OCI-LY7 (cell line): Measurements from ENCODE around the gene EHMT2. TPM values are rescaled to one million over a fixed set of nuclear protein-coding genes. Genes with fewer than 3 reads are reported as not detected.

ENCODE experiments used
- BruUV-seq: library from RNA; stranded (reverse); fragments of 400-500 nt; replicated peaks from 2 replicates; lab custom pipeline; 2021; lab: Mats Ljungman, UMichigan
- CTCF ChIA-PET: fragments of 300-600 bp; sonication (Branson Sonifier 250); formaldehyde crosslinking; loops from one replicate; lab custom pipeline; 2022; ENCODE audit warnings: antibody characterized with exemption; ENCODE audit not compliant: unreplicated experiment; lab: Charles Lee
- POLR2A ChIA-PET: fragments of 300-600 bp; sonication (Branson Sonifier 250); formaldehyde crosslinking; loops from one replicate; lab custom pipeline; 2022; ENCODE audit warnings: antibody characterized with exemption; lab: Charles Lee
- DNase-seq: peaks from one replicate; pipeline ENCODE4 v3.0.0-alpha.2; 2015; ENCODE audit warnings: low spot score
- H2AFZ ChIP-seq: fragments of 200-600 bp; sonication (generic), shearing (Covaris generic); 2 replicates; pipeline ENCODE4 v1.6.1; 2014; ENCODE audit warnings: mild to moderate bottlenecking, antibody characterized with exemption, low read length, moderate library complexity
- H3K27ac ChIP-seq: fragments of 200-600 bp; sonication (generic); 2 replicates; pipeline ENCODE4 v1.5.1; 2014; ENCODE audit warnings: mixed run types, low read depth, mild to moderate bottlenecking, moderate library complexity, low read length, inconsistent platforms; ENCODE audit not compliant: poor library complexity, severe bottlenecking
- H3K36me3 ChIP-seq: fragments of 200-600 bp; sonication (generic); 2 replicates; pipeline ENCODE4 v1.6.1; 2014; ENCODE audit warnings: mild to moderate bottlenecking, antibody characterized with exemption, low read length, moderate library complexity, mixed read lengths; ENCODE audit not compliant: insufficient read depth
- H3K4me1 ChIP-seq: fragments of 200-600 bp; sonication (generic); 2 replicates; pipeline ENCODE4 v1.5.1; 2014; ENCODE audit warnings: mild to moderate bottlenecking, low read length; ENCODE audit not compliant: insufficient read depth, poor library complexity, severe bottlenecking
- H3K4me2 ChIP-seq: fragments of 200-600 bp; sonication (generic); 2 replicates; pipeline ENCODE4 v1.6.1; 2014; ENCODE audit warnings: mild to moderate bottlenecking, low read length
- H3K4me3 ChIP-seq: fragments of 200-600 bp; sonication (generic); 2 replicates; pipeline ENCODE4 v1.5.1; 2014; ENCODE audit warnings: mild to moderate bottlenecking, low read depth, low read length; ENCODE audit not compliant: poor library complexity, severe bottlenecking
- H3K79me2 ChIP-seq: fragments of 200-600 bp; sonication (generic); 2 replicates; pipeline ENCODE4 v1.6.1; 2016; ENCODE audit warnings: low read depth, mild to moderate bottlenecking, low read length, moderate library complexity, mixed read lengths; ENCODE audit not compliant: insufficient read depth
- H3K9me2 ChIP-seq: fragments of 200-600 bp; sonication (generic); 2 replicates; pipeline ENCODE4 v1.6.1; 2016; ENCODE audit warnings: mild to moderate bottlenecking, low read length, mixed read lengths; ENCODE audit not compliant: insufficient read depth
- H3K9me3 ChIP-seq: fragments of 200-600 bp; sonication (generic); 2 replicates; pipeline ENCODE4 v1.6.1; 2014; ENCODE audit warnings: mild to moderate bottlenecking, mixed run types, low read length, mixed read lengths
- H4K20me1 ChIP-seq: fragments of 200-600 bp; sonication (generic); 2 replicates; pipeline ENCODE4 v1.6.1; 2014; ENCODE audit warnings: mild to moderate bottlenecking, antibody characterized with exemption, low read length, moderate library complexity, mixed read lengths; ENCODE audit not compliant: insufficient read depth
- EZH2phosphoT487 ChIP-seq: fragments of 200-600 bp; sonication (generic); IDR thresholded peaks from 2 replicates; pipeline ENCODE4 v1.6.1; 2018; ENCODE audit warnings: low read depth, borderline replicate concordance, mild to moderate bottlenecking, mixed run types, antibody characterized with exemption, low read length, moderate library complexity, mixed read lengths
- intact Hi-C: fragments of 100-400 bp; cut with micrococcal nuclease; formaldehyde crosslinking; loops from one replicate; pipeline ENCODE4 v1.10.0; 2022; ENCODE audit not compliant: unreplicated experiment
- total RNA-seq, 2 experiments: library from RNA; depleted of rRNA in 1 of 2; stranded (reverse); fragments of >200 nt in 1 of 2; shearing (Covaris generic) in 1 of 2; gene quantifications; 2 replicates each; pipeline ENCODE4 v1.2.3, GENCODE V29; 2014 to 2022
- TF ChIP-seq, protein P1 (sequence below): fragments of 200-600 bp; sonication (generic); conservative IDR thresholded peaks from 2 replicates; pipeline ENCODE4 v1.5.1; 2014; ENCODE audit warnings: mild to moderate bottlenecking, antibody characterized with exemption, low read length, moderate library complexity, mixed read lengths

EHMT2 gene
- total RNA-seq, 2 experiments from 2014 or later, result 49.5 to 76.8 TPM

DNA sequence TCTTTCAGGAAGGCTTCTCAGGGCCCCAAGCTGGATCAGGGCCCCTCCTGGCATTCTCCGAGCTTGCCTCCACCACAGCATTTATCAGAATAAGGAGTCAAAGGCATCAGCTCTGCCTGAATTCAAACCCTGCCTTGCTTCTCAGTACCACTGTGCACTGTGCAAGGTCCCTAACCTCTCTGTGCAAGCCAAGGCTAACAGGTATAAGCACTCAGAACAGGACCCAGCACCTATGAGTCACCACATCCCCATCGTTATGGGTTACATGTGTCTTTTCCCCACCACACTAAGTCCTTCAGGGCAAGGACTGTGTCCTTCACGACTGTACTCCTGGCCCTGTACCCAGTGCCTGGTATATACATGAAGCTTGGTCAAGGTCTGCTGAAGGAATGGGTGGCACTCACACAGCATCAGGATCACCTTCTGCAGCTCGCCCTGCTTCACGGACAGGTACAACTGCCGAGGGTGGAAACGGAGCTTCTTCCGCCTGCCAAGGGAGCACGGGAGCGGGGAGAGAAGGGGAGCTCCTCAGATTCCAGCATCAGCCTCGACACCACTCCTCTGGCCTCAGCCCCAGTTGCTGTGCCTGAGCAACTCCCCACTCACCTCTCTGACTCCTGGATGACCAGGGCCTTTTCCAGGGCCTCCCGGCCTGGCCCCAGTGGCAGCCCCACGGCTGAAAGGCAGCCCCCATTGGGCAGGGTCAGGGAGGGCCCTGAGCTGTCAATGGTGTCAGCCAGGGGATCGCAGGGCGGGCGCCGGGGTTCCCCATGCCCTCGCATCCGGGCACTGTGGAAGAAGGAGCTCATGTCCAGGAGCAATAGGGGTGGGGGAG lies 10.1 kb downstream of the EHMT2 start:
- Histone ChIP-seq H2AFZ (no peak overlapping the region), H3K79me2 (no peaks in the 10 kb centered on the region), H3K36me3 (peaks cover 93% of the 10 kb centered on the region), H3K4me1 (no peaks in the 10 kb centered on the region), H3K4me3 (no peak overlapping the region), H3K9me2 (no peaks in the 10 kb centered on the region), H3K4me2 (no peak overlapping the region), H3K27ac (no peak overlapping the region), H3K9me3 (no peaks in the 10 kb centered on the region), H4K20me1 (no peaks in the 10 kb centered on the region)
- BruUV-seq, result no TSS peak
- CTCF ChIA-PET, result interaction anchor here (0.6 kb wide), 1 partner anchor 642 kb away, joined by 16 read pairs; no protein-coding TSS in a partner anchor
- POLR2A ChIA-PET, result interaction anchor here (0.6 kb wide), 1 partner anchor 24 kb away, joined by 3 read pairs; the partner anchor contains the start of gene NEU1
- intact Hi-C loops, result no loop called here
- DNase-seq, result no peak
- TF ChIP-seq, protein P1, sequence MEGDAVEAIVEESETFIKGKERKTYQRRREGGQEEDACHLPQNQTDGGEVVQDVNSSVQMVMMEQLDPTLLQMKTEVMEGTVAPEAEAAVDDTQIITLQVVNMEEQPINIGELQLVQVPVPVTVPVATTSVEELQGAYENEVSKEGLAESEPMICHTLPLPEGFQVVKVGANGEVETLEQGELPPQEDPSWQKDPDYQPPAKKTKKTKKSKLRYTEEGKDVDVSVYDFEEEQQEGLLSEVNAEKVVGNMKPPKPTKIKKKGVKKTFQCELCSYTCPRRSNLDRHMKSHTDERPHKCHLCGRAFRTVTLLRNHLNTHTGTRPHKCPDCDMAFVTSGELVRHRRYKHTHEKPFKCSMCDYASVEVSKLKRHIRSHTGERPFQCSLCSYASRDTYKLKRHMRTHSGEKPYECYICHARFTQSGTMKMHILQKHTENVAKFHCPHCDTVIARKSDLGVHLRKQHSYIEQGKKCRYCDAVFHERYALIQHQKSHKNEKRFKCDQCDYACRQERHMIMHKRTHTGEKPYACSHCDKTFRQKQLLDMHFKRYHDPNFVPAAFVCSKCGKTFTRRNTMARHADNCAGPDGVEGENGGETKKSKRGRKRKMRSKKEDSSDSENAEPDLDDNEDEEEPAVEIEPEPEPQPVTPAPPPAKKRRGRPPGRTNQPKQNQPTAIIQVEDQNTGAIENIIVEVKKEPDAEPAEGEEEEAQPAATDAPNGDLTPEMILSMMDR, result no peak
- no peak for TF ChIP-seq EZH2phosphoT487

DNA sequence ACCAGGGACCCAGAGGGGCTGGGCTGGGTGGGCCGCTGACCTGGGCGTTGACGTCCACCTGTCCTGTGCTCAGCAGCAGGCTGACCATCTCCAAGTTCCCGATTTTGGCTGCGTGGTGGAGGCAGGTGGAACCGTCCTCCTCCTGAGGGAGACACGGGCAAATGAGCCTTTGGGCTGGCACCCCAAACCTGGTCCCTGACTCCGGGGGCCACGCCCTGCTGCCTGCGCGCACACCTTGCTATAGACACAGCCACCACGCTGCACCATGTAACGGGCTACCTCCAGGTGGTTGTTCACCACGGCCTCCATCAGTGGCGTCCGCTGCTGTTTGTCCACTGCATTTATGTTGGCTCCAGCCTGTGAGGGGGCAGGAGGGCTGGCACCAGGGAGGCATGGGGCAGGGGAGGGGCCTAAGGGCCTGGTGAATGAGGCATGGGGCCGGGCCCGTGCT lies 10.9 kb downstream of the EHMT2 start:
- Histone ChIP-seq H3K36me3 (peaks cover 93% of the 10 kb centered on the region), H3K27ac (no peak overlapping the region), H3K4me2 (no peak overlapping the region), H3K9me2 (no peaks in the 10 kb centered on the region), H2AFZ (no peak overlapping the region), H3K4me1 (no peaks in the 10 kb centered on the region), H3K79me2 (no peaks in the 10 kb centered on the region), H3K9me3 (no peaks in the 10 kb centered on the region), H3K4me3 (no peak overlapping the region), H4K20me1 (no peaks in the 10 kb centered on the region)
- no peak for DNase-seq
- CTCF ChIA-PET, result no interaction called here
- TF ChIP-seq, protein P1, result no peak
- no peak for TF ChIP-seq EZH2phosphoT487
- intact Hi-C loops, result no loop called here
- no TSS peak for BruUV-seq
- POLR2A ChIA-PET, result no interaction called here

DNA sequence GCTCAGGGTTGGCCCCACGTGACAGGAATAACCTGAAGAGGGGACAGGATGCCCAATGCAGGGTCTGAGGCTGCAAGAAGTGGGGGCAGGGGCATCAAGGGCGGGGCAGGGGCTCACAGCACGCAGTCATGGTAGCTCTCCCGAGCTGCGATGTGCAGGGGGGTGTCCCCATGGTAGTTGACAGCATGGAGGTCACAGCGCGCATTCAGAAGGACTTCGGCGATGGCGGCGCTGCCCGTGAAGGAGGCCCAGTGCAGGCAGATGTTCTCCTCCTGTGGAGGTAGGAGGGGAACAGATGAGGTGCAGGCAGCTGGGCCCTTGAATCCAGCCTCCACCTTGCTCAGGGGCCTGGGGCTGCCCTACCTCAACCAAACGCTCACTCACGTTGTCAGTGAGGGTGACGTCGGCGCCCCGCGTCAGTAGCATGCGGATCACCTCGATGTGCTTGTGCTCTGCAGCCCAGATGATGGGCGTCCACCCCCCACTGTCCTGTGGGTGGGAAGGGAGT lies 12.9 kb downstream of the EHMT2 start:
- ChIA-PET POLR2A (interaction anchor here (0.6 kb wide), 1 partner anchor 207 kb away, joined by 3 read pairs; no protein-coding TSS in a partner anchor), CTCF (no interaction called here)
- Histone ChIP-seq H3K4me2 (no peak overlapping the region), H3K36me3 (peaks cover 96% of the 10 kb centered on the region), H3K79me2 (no peaks in the 10 kb centered on the region), H3K4me3 (no peak overlapping the region), H3K9me2 (no peaks in the 10 kb centered on the region), H4K20me1 (no peaks in the 10 kb centered on the region), H2AFZ (no peak overlapping the region), H3K4me1 (no peaks in the 10 kb centered on the region), H3K27ac (no peak overlapping the region), H3K9me3 (no peaks in the 10 kb centered on the region)
- intact Hi-C loops, result no loop called here
- DNase-seq, result no peak
- BruUV-seq, result no TSS peak
- no peak for TF ChIP-seq EZH2phosphoT487
- TF ChIP-seq, protein P1, result no peak
